ENCODE data around the gene NUDT22.
"Not testable (repeated sequence)": the region's sequence is repeated elsewhere in the genome, so short reads cannot be mapped to it uniquely, and the experiment has no call there.

NUDT22 gene

DNA sequence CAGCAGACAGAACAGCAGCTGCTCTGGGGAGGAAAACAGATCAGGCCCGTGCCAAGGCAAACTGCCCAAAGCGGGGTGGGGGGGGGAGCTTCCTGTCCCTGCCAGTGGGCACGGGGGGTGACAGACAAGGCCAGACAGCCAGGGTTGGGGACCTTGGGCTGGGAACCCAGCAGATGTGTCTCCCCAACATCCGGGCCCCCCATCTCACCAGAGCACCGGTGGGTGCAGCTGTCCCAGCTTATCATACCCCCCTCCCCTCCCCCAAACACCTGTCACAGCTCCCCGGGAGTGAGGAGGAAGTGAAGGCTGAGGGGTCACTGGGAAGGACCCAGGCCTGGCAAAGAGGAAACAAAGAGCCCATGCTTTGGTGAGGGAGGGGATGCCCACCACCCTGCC is 19.3 kb downstream of the NUDT22 start:
- peak; percentile 51 for DNase-seq

DNA sequence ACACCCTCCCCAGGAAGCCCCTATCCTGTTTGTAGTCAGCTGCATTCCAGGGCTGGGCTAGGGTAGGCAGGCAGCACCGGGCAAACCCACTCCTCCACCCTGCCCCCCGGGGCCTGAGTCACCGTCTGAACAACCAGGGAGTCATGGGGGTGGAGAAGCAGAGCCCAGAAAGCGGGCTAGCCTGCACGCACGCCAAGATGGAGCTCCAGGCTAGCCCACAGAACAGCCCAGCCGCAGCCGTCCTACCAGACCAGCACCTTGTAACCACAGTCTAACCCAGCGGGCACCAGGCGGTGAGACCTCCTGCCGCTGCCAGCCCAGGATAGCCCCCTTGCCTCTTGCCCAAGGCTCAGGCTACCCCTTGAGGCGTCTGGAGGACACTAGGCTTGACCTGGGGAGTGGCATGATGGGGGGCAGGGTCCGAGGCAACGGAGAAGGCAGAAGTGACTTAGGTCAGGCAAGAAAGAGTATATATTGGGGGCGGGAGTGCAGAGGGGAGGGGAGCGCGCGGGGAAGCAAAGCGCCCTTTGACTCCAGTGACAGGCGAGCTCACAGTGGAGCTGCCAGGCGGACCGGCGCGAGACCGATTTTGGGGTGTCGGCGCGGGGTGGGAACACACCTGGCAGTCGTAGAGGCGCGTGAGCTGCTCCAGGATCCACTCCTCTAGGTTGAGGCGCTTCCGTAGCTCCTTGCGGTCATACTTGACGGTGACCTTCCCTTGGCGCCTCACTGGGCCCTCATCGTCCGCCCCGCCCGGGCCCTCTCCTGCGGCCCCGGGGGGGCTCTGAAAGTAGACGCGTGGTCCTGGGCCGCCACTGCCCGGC is 19.9 kb downstream of the NUDT22 start:
- peak; percentile 48 for DNase-seq

DNA sequence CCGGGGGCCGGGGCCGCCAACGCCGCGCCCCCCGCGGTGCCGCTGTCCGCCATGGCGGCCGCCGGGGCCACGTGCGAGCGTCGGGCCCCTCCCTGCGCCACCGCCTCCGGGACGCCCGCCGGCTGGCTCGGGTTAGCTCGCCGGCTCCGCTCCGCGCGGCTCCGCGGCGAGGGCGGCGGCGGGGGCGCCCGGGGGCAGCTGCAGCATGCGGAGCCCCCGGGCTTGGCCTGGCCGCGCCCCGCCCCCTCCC is 20.5 kb downstream of the NUDT22 start:
- DNase-seq = not testable (repeated sequence)

DNA sequence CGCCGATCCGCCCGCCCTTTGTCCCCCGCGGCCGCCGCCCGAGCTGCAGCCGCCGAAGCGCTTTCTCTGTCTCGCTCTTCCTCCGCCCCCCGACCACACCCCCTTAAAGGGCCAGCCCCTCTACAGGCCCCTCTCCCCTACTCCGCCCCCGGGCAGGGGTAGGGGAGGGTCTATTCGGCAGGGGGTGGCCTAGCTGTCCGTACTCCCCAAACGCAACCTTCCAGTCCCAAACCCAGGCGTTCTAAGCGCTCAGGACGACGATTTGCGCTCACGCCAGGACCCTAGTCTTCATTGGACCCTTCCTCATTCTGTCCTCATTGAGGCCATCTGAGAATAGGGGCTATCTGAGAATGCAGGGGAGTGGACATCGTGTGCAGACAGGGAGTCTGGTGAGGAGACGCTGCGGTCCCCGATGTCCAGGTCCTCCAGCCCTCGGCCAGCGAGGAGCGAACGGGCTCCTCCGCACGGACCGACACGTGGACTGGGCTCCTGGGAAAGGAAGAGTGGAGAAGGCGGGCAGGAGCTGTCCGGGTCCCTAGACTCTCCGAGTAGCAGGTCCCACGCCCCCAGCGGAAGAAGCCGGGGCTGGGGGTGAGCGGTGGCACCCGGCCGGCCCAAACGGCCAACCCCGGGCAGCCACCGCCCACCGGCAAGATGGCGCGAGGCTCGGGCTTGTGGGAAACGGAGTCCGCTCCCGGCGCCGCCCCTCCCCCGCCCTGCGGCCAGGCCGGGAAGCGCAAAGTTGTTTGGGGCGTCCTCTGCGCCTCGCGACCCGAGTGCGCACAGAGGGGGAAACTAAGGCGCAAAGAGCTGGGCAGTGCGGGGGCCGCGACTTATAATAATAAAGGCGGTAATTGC is 21.0 kb downstream of the NUDT22 start, which contains the start of gene PPP1R14B:
PPP1R14B (minus strand) TSS at position 73 of the 858 bp plus-strand sequence. CDS start 270 bp downstream, outside the sequence.
- peak; percentile 57 for DNase-seq

DNA sequence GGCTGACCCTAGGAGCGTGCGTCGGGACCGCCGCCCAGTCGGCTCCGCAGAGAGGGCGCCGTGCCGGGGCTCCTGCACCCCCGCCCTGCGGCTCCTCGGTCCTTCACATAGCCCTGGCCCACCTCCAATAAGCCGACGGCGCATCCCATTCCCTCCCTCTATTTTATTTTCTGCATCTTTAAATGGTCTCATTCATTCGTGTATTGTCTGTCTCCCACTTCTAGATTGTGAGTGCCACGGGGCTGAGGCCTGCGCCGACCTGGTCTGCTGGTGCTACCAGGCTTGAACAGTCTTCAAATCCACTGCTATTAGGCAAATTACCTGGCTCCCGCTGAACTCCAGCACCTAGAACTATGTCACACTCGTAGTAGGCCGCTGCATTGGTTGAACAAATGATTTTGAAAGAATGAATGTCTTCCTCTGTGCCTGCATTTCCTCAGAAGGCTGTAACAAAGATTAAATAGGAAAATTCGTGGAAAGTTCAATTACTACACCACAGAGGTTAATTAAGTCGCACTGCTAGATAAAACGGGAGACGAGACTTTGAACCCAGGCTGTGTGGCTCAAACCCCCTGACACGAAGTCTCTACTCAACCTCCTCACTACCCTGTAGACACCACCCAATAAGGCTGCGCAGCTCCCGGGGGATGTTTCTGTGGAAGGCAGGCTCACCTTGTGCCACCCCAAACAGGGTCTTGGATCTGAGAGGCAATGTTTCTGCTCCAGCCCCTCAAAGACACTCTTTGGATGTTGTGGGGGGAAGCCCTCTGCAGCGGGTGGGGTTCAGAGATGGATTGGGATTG is 21.9 kb downstream of the NUDT22 start:
- no peak for DNase-seq

DNA sequence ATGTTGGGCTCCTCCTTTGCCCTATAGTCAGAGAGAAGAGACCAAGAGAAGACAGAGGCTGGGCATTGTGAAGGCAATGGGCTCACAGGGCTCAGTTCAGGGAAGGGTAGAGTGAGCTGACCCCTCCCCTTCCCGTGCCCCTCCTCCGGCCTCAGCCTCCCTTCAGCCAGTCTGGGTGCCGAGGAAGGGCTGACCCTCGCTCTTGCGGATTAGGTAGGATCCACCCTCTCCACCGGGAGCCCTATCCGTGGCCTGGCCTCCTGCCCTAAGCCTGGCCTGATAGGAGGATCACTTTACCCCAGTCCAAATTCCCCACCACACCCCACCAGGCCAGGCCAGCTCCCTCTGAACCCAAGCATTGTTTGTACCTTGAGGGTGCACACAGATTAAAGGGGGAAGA is 22.5 kb downstream of the NUDT22 start:
- no peak for DNase-seq

DNA sequence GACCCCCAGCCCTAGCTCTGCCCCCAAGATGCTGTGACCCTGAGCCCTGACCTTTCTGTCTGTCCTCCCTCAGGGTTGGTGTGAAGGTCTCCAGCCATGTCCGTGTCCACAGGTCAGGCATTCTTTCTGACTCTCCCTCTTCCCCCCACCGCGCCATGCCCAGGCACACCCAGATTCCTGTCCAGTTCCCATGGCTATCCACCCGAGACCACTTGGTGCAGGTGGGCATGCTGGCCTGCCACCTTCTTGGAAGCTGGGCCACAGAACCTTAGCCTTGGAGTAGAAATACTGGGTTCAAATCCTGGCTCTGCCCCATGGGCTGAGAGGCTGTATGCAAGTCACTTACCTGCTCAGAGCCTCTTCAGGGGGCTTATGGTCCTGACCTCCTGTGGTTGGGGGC is 23.0 kb downstream of the NUDT22 start:
- DNase-seq = no peak

DNA sequence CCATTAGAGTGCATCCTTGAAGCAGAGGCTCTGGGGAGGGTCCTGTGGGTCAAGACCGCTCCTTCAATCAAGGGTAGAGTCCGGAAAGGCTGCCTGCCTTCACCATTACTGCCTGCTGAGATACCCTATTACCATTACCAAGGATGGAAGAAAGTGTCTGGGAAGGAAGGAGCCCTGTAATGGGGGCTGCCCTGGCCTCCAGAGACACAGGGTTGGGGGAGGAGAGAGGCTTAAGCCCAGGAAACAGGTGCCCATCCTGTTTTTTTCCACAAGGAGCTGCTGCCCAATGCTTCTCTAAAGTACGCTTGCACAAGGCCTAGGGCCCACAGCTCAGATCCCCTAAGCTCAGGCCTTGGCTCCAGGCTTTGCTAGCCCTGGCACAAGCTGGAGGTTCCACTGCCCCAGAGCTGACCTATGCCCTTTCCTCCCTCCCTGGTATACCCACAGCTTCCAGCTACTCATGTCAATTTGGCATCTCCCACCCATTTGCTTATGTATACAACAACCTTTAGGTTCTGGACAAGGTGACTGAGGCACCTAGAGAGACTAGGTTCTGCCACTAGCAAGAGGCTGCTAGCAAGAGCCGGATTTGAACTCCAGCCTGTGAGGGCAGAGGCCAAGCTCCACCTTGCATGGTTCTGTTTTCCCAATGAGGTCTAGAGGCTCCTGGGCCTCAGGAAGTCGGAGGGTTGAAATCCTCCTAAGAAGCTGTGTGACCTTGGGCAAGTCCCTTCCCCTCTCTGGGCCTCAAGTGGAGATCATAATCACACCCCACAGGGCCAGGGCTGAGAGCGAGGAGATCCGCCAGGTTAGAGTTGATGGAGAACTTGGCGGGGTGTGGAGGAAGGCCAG is 23.7 kb downstream of the NUDT22 start:
- DNase-seq = no peak

DNA sequence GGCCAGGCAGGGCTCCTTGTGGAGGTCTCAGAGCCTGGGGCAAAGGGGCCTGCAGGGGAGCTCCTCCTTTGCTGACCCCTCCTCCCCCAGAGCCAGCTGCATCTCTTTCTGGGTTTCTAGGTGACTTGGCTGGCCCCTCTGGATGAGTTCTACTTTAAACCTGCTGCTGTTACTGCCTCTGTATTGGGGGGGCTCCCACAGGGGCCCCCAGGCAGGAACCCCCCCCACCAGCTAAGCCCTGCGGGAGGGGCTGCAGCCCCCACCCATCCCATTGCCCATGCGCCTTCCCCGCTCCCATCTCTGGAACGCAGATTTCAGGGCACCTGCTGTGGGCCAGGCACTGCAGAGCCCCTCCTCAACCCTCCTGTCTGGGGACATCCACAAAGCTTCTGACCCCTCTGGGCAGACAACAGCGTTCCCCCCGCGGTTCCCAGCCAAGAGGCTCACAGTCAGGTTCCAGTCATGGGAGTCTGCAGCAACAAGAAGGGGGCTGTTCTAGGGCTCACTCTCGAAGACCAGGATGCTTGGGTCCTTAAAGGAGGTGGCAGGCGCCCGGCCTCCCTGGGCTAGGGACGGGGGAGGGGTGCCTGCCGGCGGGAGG is 24.4 kb downstream of the NUDT22 start:
- no peak for DNase-seq

DNA sequence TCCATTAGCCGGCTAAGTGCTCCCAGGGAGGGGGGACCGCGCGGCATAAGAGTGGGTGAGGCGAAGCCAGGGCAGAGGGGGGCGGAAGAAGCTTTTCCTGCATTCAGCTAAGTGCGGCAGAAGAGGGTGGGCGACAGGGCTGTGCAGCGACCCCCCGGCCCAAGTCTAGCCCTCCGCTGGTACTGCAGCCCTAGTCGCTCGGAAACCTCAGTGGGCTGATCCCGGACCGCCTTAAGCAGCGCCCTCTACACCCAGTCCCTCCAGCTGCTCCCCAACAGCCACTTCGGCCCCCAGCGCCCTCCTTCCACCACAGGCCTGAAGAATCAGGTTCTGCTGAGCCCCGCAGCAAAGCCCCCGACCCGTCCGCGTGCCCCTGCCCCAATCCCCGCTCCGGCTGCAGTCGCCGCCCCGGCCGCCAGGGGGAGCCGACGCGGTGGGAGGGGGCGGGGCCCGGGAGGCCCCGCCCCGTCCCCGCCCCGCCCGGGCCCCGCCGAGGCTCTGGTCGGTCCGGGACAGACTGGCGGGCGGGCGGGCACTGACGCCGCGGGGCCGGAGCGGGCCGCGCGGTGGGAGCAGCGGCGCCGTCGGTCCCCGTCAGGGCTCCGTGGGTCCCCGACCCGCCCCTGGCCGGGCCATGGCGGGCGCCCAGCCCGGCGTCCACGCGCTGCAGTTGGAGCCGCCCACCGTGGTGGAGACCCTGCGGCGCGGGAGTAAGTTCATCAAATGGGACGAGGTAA is 25.1 kb downstream of the NUDT22 start, which contains the start of gene PLCB3:
PLCB3 (plus strand) TSS at position 515 of the 737 bp plus-strand sequence; CDS start at position 635, 120 bp downstream.
- peak; percentile 57 for DNase-seq

DNA sequence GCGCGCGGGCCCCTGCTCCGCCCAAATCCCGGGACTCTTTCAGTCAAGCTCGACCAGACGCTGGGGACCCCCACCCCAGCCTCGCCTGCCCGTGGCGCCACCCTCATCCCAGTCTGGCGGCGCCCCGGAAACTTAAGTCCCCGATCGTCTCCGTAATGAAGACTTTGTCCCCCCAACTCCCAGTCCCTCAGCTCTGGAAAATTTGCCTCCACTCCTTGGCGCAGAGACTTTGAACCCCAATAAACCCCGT is 25.6 kb downstream of the NUDT22 start:
- no peak for DNase-seq

DNA sequence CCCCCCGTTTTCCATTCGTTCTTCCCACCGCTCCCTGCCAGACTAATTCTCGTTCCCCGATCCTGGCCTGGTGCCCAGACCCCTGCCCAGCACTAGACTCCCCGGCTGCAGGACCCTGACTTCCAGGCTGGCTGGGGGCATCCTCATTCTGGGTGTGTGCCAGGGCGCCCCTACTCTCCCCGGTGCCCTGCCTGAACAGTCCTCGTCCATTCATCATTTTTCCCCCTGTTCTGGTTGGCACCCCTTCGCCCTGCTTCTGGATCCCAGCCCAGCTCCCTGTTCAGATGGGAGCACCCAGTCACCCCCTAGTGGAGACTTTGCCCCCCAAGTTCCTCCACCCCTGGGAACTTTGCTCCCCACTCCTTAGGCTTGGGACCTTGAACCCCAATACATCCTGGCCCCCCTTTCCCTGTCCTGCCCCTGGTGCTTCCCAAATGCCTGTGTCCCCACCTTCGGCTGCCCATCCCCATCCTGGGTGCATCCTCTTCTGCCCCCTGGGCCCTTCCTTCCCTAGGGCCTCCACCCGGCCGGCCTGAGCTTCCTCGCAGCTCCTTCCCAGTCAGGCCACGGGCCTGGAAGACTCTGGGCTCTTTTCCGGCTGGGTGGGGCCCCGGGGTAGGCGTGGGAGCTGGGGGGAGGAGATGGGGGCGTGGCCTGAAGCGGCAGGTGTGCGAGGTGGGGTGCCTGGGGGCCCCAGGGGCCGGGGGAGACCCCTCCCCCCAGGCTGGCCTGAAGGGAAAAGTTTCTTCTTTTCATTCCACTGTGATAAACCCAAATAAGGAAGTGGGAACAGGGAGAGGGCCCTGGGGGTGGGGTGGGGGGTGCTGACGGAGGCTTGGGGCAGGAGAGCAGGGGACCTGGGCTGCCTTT is 26.2 kb downstream of the NUDT22 start:
- DNase-seq = no peak

DNA sequence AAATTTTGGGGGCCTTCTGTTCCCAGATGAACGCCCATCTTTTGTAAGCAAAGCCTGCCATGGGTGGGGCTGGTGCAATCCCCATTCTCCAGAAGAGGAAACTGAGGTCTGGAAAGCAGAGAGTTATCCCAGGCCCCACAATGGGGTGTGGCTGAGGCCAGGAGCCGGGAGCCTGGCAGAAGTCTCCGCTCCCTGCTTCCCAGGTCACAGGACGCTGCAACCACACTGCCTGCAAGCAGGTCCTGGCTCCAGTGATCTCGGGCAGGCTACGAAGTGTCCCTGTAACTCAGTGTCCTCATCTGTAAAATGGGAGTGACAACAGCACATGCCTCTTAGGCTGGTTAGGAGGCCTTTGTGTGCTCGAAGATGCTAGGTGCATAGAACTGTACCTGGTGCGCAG is 27.0 kb downstream of the NUDT22 start:
- no peak for DNase-seq

DNA sequence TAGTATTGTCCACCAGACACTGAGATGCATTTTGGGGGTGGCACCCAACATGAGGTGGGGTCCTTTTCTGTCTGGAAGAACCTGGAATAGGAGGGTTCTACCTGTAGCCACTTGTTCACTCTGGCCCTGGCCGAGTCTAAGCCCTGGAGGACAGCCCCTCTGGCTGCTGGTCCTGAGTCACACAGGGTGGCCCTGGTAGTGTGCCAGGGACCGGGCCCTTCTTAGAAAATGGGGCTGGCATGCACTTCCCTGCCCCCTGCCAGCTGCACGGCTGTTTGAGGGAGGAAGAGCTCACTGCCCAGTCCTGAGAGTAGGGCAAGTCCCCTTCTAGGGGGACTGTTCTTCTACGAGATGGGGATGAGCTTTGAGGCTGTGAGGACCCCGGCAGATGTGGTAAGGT is 27.4 kb downstream of the NUDT22 start:
- no peak for DNase-seq

DNA sequence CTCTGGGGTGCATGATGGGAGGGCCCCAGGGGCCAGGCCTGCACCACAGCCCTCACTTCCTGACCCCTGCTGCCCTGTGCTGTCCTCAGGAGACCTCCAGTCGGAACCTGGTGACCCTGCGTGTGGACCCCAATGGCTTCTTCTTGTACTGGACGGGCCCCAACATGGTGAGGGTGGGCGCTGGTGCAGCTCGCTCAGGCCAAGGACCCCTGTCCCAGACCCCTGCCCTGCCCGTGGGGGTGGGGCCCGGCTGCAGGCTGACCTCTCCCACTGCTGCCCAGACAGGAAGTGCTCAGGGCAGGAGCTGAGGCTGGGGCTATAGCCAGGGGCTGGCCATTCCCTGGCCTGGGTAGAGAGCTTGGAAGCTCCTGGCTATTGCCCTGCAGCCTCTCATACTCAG is 28.3 kb downstream of the NUDT22 start:
- DNase-seq = no peak

DNA sequence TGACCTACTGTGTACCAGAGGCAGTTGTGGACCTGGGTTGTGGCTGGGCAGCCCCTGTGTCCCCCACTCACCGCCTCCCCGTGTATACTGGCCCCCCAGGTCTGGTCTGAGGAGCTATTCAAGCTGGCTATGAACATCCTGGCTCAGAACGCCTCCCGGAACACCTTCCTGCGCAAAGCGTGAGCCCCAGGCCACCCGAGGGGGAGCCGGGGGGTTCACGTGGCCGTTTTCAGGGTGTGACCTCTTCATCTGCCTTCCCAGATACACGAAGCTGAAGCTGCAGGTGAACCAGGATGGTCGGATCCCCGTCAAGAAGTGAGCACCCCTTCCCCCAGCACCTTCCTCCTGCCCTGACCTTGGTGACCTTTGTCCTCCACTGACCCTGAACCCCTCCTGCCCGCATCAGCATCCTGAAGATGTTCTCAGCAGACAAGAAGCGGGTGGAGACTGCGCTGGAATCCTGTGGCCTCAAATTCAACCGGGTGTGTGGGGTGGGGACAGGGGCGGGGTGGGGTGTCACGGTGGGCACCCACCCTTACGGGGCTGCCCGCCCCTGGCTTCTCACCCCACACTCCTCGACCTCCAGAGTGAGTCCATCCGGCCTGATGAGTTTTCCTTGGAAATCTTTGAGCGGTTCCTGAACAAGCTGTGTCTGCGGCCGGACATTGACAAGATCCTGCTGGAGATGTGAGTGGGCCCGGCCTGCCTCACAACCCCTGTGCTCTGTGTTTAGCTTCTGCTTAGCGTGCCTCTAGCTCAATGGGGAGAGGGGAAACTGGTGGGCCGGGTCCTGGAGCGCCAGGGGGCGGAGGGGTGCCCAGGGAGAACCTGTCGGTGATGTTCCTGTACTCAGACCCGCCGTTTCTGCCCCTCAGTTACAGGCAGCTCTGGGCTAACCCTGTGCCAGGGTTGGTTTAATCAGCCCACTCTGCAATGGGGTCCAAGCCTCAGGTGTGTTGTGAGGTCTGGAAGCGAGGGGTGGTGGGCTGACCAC is 29.4 kb downstream of the NUDT22 start:
- no peak for DNase-seq

DNA sequence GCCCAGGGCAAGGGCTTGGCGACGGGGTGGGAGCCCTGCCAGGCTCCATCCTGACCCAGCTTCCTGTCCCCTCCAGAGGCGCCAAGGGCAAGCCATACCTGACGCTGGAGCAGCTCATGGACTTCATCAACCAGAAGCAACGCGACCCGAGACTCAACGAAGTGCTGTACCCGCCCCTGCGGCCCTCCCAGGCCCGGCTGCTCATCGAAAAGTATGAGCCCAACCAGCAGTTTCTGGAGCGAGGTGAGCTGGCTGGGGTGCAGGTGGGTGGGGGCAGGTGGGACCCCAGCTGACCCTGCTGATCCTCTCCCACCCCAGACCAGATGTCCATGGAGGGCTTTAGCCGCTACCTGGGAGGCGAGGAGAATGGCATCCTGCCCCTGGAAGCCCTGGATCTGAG is 30.2 kb downstream of the NUDT22 start:
- DNase-seq = no peak

DNA sequence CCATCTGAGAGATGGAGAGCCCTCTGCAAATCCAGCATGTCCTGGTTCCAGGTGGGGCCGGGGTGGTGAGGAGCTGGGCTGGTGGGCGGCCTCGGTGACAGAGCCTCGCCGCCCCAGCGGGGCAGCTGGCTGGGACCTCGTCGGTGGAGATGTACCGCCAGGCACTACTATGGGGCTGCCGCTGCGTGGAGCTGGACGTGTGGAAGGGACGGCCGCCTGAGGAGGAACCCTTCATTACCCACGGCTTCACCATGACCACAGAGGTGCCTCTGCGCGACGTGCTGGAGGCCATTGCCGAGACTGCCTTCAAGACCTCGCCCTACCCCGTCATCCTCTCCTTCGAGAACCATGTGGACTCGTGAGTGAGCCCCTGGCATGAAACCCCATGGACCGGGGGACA is 32.3 kb downstream of the NUDT22 start:
- DNase-seq = no peak

DNA sequence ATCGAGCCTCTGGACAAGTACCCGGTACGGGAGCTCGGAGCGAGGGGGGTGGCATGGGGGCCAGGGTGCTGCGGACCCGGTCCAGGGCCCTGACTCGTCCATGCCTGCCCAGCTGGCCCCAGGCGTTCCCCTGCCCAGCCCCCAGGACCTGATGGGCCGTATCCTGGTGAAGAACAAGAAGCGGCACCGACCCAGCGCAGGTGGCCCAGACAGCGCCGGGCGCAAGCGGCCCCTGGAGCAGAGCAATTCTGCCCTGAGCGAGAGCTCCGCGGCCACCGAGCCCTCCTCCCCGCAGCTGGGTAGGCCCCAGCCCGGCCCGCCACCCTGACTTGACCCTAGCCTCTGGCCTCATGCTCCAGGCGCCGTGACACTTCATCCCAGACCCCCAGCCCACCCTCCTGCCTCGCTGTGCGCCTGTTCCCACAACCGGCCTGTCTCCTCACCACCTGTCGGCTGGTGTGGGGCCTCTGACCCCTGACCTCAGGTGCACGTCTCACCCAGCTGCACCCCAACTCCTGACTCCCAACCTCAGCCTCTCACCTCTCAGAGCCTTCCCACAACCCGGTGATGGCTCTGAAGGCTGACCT is 33.0 kb downstream of the NUDT22 start:
- DNase-seq = no peak

Measured in activated gamma-delta T cell (primary cell).